Stimulated activated CD8-positive, alpha-beta memory T cell treated with anti-CD3 and anti-CD28 coated beads, Interleukin-4, amount 100 ng/mL, for 24 hours (primary cell): Measurements from ENCODE around the gene KRT20.
"Not testable (repeated sequence)": the region's sequence is repeated elsewhere in the genome, so short reads cannot be mapped to it uniquely, and the experiment has no call there.

Experiments used
- DNase-seq: peaks from one replicate; pipeline ENCODE4 v3.0.0-alpha.2; 2020; ENCODE audit warnings: low read depth

KRT20 gene

DNA sequence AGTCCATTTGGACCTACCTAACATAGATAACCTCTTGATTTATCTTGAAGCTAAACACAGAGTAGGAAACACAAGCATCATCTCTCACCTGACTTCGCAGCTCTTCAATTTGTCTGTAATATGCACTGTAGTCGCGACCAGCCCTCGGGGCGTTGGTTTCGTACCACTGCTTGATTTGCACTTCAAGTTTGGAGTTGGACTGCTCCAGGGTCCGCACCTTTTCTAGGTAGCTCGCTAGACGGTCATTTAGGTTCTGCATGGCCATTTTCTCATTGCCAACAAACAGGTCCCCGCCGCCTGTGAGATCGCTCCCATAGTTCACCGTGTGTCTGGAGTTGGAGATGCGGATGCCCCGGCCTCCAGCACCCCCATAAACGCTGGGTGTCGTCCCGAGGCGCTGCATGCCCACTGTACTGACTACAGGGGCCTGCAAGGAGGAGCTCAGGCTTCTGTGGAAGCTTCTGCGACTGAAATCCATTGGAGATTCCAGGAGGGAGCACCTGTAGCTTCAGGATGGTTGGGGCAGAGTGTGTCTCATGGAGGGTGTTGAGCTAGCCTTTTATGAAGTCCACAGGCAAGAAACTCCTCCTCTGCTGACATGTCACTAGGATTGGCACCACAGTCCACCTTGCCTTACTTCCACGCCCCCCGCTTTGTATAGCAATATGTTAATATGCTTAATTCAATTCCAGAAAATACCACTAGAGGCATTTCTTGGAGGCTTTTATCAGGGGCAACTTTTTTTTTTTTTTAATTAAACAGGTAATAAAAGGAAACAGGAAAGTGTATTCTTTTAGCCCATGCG is at the start of gene KRT20:
TSS of gene KRT20 (minus strand) at position 535 of the 805 bp plus-strand sequence. CDS start at position 478, 57 bp downstream.
- no peak for DNase-seq

DNA sequence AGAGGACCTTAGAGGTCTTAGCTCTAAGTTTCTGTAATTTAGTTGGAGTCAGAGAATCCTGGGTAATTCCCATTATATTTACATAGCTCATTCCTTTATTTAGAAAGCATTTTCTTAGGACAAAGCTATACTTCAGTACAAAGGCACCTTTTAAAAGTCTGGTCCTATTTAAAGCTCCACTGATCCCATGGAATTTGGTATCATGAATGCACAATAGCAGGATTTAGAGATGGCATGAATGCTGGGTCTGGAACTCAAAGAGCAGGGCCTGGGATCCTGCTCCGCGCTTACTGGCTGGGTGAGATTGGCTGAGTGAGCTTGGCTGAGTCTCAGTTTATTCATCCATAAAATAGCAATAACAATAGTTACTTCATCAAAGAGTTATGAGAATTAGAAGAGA is 47.6 kb upstream of the KRT20 start:
- DNase-seq: no peak

DNA sequence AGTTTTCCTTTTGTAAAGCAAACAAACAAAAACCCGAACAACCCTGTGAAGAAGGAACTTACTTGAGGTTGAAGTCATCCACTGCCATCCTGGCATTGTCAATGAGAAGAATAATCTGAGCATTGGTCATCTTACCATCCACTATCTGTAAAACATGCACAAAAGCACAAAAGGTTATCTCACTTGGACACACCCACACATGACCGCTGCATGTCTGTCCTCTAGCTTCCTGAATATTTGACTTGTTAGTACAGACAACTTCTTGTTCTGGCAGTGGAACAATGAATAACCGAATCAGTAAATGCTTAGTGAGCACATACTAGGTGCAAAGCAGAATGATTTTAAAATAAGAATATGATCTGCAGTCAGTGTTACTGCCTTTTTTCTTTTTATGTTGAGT is 46.3 kb upstream of the KRT20 start:
- DNase-seq: no peak

DNA sequence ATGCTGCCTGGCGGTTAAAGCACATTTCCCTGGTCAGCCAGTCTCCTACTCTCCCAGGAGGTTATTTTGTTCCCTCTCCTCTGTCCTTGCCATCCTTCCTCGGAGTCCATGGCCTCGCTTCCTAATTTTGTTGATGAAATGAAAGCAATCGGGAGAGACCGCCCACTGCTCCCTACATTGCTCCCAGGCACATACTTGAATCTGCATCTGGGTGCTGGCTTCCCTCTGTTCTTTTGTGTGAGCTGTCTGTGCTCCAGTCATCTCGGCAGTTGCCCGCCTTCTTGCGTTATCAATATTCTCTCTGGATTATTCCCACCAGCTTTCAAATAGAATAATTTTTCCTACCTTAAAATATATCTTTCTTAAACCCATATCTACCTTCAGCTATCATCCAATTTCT is 41.3 kb upstream of the KRT20 start:
- no peak for DNase-seq

- DNase-seq: no peak
These were observed 37.2 kb upstream of the KRT20 start for GRCh38 chr17:40922239-40922638.

DNA sequence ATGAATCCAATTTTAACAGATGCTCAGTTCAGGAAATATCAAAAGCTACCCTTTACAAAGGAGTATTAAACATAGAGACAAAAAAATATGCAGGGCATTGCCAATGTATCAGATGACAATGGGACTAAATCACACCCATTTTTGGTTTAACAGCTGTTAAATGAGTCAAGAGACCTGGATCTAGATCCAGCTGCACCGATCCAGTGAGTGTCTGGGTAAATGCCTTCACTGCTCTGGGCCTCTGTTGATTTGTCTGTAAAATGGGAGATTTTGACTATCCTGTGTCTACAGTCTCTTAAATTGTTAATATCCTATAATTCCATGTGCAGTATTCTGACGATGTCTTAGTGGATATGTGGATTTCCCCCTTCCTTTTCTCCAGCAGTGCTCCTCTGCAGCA is 36.0 kb upstream of the KRT20 start:
- DNase-seq: no peak

DNA sequence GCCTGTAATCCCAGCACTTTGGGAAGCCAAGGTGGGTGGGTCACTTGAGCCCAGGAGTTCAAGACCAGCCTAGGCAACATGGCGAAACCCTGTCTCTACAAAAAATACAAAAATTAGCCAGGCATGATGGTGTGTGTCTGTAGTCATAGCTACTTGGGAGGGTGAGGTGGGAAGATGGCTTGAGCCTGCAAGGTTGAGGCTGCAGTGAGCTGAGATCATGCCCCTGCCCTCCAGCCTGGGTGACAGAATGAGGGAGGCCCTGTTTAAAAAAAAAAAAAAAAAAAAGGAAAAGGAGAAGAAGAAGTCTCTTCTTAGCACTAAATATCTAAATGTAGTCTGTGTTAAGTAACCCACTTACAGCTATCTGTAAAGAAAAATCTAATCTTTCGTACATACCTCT is 32.1 kb upstream of the KRT20 start:
- DNase-seq: not testable (repeated sequence)

DNA sequence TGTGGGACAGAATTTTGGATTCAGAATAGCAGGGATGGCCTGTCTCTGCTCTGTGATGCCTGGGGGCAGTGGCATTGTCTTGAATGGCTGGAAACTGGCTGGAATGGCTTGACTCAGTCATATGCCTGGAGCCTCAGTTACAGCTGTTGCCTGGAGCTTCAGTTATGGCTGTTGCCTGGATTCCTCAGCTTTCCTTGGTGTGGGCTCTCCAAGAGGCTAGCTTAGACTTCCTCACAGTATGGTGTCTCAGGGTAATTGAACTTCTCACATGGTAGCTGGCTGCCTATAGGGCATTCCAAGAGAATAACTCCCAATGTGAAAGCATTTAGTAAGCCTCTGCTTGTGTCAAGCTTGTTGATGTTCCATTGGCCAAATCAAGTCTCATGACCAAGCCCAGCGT is 31.3 kb upstream of the KRT20 start:
- DNase-seq: no peak

DNA sequence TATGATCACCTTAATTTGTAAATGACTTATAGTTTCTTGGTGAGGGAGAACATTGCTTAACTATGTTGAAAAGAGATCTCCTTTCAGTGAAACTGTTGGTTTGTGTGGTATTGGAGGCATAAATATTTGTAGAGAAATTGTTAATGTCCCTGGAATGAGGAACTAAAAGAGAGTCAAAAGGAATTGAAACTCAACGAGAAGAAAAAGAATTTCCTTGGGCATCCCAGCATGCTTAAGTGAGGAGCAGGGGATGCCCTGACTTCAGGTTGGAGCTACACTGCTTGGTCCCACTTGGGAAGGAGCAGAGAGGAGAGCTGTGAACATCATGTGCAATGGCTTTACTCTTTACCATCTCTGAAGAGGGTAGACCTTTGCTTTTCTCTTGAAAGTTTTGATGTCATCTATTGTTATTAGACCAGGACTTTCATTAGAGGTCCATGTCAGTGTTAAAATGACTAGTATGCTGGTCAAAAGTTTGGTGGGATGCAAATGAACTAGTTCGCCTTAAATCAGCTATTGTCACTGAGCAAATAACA is 30.7 kb upstream of the KRT20 start:
- no peak for DNase-seq

- no peak for DNase-seq
These were observed 30.2 kb upstream of the KRT20 start for GRCh38 chr17:40915199-40915661.

- no peak for DNase-seq
These were observed 29.2 kb upstream of the KRT20 start for GRCh38 chr17:40914075-40914855.

- no peak for DNase-seq
These were observed 27.6 kb upstream of the KRT20 start for GRCh38 chr17:40912486-40913210.

- DNase-seq: no peak
These were observed 25.4 kb upstream of the KRT20 start for GRCh38 chr17:40910441-40910841.

DNA sequence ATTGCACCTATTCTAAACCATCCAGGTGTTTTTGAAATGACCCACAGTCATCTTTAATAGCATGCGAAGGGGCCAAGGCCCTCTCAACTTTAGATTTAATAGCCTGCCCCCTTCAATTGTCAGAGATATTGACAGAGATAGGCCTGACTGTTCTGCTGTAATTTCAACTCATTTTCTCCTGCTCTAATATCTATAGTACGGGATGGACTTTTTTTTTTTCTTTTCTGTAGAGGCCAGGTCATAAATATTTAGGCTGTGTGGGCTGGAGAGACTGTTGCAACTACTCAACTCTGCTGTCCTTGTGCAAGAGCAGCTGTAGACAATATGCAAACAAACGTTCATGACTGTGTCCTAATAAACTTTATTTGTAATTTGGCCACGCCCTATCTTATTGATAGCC is 24.7 kb upstream of the KRT20 start:
- no peak for DNase-seq

DNA sequence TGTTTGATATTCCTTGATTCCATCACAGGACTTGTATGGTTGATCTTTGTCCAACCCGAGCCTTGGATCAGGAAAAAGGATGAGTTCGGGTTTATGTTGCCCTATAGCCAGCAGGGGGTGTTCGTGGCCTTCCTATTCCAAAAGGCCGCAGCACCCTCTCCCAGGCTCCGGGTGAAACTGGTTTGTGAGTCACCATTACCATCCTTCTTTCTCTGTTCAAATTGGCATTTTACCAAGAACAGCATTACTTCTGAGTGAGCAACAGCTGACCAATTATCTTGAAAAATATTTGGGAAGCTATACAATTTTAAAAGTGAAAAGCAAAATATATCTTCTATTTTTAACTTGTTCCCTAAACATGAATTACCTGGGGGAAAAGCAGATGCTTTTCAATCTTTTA is 24.3 kb upstream of the KRT20 start:
- DNase-seq: peak; percentile 40

GRCh38 chr17:40906613-40907012 is 21.6 kb upstream of the KRT20 start:
- no peak for DNase-seq

DNA sequence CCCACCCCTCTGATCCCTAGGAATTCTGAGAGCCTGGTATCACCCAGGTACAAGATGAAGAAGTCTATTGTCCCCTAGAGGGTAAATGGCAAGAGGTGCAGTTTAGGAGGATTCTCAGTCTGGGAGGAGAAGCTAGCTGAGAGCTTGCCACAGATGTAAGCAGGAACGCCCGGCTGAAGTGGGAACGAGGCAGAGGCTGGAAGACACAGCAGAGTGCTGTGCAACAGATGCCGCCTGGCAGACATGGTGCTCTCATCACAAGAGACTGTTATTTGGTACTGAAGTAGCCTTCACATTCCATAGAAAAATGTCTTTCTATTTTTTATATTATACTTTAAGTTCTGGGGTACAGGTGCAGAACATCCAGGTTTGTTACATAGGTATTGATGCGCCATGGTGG is 20.3 kb upstream of the KRT20 start:
- DNase-seq: no peak

DNA sequence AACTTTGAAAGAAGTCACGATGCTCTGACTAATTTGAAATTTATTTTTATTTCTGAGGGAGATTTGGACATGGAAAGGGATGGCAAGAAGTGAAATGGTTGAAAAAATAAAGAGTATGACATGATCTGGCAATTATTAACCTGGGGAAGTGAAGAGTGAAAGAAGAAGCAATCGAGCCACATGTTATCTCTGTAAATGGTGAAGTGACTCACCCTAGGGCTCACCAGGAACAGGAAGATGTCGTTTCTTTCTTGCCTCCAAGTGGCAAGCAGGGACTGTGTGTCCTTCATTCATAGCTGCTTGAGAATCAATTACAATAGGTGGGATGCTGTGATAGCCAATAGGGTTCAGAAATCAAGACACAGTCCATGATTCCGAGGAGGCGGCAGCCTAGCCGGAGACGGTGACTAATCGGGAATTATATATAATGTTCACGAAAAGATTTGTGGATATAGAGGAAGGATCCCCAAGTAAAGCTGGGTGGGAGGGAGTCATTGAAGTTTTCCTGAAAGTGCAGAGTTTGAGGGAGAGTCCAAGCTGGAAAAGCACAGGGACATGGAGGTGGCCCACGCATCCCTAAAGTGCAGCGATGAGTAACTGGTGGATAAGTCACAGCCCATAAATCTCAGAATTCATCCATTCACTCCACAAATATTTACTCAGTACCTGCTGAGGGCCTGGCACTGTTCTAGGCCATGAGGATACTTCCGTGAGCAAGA is 18.2 kb upstream of the KRT20 start:
- no peak for DNase-seq

- DNase-seq: no peak
These were observed 17.5 kb upstream of the KRT20 start for GRCh38 chr17:40902498-40902897.

DNA sequence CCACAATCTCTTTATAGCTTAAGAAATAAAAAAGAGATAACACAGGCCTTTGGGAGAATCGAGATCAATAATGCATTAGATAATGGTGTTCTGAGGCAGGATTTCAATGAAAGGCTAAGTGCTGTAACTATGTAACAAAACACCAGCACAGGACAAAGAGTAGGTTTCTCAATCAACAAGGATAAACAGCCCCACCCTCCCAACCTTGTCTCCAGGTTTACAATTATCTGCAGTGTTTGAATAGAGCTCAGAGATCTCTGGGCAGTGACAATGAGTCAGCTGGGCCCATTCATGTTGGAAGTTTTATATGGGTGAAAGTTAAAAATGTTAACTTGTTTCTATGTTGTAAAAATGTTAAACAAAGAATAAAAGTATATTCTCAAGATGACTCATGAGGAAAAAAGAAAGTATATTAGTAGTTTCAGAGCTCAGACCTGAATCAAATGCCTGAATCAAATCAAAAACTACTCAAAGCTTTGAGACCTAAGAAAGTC is 17.0 kb upstream of the KRT20 start:
- DNase-seq: no peak

DNA sequence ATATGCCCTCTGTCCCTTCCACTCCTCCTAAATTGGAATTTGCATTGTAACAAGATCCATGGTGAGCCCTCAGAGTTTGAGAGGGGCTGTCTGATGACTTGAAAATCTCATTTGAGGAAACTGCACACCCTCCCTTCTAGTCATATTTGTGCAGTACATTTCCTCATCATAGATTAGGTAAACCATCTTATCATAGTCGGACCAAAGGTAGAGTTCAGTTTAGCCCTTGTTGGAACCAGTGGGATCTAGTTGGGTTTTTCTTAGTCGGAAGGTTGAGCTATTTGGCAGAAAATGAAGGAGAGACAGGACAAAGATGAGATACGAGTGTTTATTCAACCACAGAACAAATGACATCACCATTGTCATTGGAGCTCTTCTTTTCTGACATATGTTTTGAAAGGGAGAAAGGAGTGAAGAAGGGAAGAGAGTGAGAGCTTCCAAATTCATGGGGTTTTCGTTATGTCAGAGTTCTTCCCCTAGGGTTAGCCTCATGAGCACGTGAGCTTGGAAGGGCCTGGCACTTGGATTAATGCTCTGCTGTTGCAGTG is 15.8 kb upstream of the KRT20 start:
- DNase-seq: no peak
